Lower leg skin (tissue), 4 donors: Measurements from ENCODE around the gene FBXO46. TPM values are rescaled to one million over a fixed set of nuclear protein-coding genes. Genes with fewer than 3 reads are reported as not detected.
"Not testable (repeated sequence)": the region's sequence is repeated elsewhere in the genome, so short reads cannot be mapped to it uniquely, and the experiment has no call there.

Source experiments
- DNase-seq, 2 donors: peaks; one replicate each; pipeline ENCODE4 v3.0.0-alpha.2; 2019; ENCODE audit warnings: low spot score in 2 of 2
- H3K4me3 ChIP-seq: fragments of 200-600 bp; sonication (generic); 2 replicates; pipeline ENCODE4 v1.5.1; 2017; ENCODE audit warnings: mild to moderate bottlenecking, low read depth; ENCODE audit not compliant: poor library complexity, severe bottlenecking
- CTCF ChIP-seq, 3 donors: fragments of 450-650 bp; IDR thresholded peaks; one replicate each; pipeline ENCODE4 v1.5.1; 2016; ENCODE audit warnings: antibody characterized with exemption in 3 of 3, mild to moderate bottlenecking in 3 of 3, moderate library complexity in 2 of 3
- POLR2A ChIP-seq, 2 donors: fragments of 450-650 bp; IDR thresholded peaks; one replicate each; pipeline ENCODE4 v1.6.1; 2016 to 2017; ENCODE audit warnings: antibody characterized with exemption in 2 of 2, mild to moderate bottlenecking in 1 of 2, moderate library complexity in 1 of 2
- WGBS, 2 donors: methylation state at CpG; one replicate each; pipeline ENCODE4 v1.1.5; 2018; 5-methylcytosine and 5-hydroxymethylcytosine counted together
- intact Hi-C: fragments of 100-400 bp; cut with DNase I; formaldehyde crosslinking; loops from one replicate; pipeline ENCODE4 v1.15.0; 2023; ENCODE audit warnings: low total_unique reads
- total RNA-seq, 4 donors: library from RNA; depleted of rRNA; stranded (reverse); fragments of >200 nt; gene quantifications; one replicate each; pipeline ENCODE4 v1.1.0, GENCODE V29; 2016

FBXO46 gene
- total RNA-seq, 4 donors from 2014 or later: 22.0 to 26.7 (median 25.4) TPM

DNA sequence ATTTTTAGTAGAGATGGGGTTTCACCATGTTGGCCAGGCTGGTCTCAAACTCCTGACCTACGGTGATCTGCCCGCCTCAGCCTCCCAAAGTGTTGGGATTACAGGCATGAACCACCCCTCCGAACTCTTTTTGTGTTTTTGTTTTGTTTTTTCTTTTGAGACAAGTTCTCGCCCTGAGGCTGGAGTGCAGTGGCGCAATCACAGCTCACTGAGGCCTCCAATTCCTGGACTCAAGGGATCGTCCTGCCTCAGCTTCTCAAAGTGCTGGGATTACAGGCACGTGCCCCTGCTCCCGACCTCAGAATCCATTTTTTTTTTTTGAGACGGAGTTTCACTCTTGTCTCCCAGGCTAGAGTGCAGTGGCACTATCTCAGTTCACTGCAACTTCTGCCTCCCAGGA is 27.0 kb upstream of the FBXO46 start:
- 71 to 78% methylated on average over 9 of the region's 9 CpGs for WGBS, 2 donors
- no peak for DNase-seq
- intact Hi-C loops: loop anchor here (5.0 kb wide), 1 partner anchor 1440 kb away; no protein-coding TSS in a partner anchor
- TF ChIP-seq CTCF (IDR thresholded peaks at IDR 0.05) (no peak), POLR2A (IDR thresholded peaks at IDR 0.05) (no peak)
- H3K4me3 ChIP-seq: no peak overlapping the region

DNA sequence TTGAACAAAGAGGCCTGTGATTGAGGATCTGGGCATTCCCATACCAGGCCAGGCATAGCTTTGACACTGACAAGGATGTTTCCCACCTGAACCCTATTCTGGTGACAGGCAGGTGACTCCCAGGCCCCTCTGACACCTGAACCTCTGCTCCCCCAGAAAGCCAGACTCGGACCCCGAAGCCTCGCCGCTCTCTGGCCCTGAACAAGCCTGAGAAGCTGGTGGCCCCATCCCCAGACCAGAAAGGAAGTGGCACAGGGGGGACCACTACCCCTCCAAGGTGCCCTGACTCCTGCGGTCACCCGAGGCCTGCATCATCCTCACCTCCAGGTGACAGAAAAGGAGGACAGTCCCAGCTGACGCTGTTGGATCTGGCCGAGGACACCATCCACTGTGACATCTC is 23.6 kb upstream of the FBXO46 start:
- intact Hi-C loops: no loop called here
- DNase-seq: no peak
- WGBS, 2 donors: 90 to 94% methylated on average over 5 to 8 of the region's 8 CpGs

GRCh38 chr19:45753548-45753947 is 22.9 kb upstream of the FBXO46 start:
- TF ChIP-seq POLR2A (IDR thresholded peaks at IDR 0.05) (no peak), CTCF (IDR thresholded peaks at IDR 0.05) (no peak)
- DNase-seq: no peak
- intact Hi-C loops: no loop called here
- no peak overlapping the region for H3K4me3 ChIP-seq
- 59 to 74% methylated on average over 5 to 6 of the region's 6 CpGs for WGBS, 2 donors

More for the DNA sequence above, 23.6 kb upstream of the FBXO46 start:
- TF ChIP-seq POLR2A (IDR thresholded peaks at IDR 0.05) (no peak), CTCF (IDR thresholded peaks at IDR 0.05) (no peak)
- H3K4me3 ChIP-seq: no peak overlapping the region

DNA sequence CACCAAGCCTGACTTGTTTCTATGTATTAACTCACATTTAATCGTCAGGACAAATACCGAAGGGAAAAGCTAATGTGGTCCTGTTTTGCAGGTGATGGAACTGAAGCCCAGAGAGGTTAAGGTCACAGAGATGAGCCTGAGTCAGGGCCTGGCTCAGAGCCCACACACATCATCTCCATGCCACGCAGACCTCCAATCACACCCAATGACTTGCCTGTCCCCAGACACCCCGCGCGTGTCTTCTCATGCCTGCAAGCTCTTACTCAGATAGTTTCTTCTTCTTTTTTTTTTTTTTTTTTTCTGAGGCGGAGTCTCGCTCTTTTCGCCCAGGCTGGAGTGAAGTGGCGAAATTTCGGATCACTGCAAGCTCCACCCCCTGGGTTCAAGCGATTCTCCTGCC is 21.9 kb upstream of the FBXO46 start:
- 67 to 80% methylated on average over 12 of the region's 12 CpGs for WGBS, 2 donors
- TF ChIP-seq CTCF (IDR thresholded peaks at IDR 0.05) (no peak), POLR2A (IDR thresholded peaks at IDR 0.05) (no peak)
- intact Hi-C loops: no loop called here

DNA sequence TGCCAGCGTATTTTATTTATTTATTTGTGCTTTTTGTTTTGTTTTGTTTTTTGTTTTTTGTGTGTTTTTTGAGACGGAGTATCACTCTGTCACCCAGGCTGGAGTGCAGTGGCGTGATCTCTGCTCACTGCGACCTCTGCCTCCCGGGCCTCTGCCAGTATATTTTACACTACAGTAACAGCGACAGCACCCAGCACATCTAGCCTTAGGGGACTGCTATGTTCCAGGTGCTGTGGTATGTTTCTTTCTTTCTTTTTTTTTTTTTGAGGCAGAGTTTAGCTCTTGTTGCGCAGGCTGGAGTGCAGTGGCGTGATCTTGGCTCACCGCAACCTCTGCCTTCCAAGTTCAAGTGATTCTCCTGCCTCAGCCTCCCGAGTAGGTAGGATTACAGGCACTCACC is 20.8 kb upstream of the FBXO46 start:
- H3K4me3 ChIP-seq, DNase-seq, intact Hi-C loops: not testable (repeated sequence)
- 86 to 87% methylated on average over 10 of the region's 10 CpGs for WGBS, 2 donors

More for the DNA sequence above, 21.9 kb upstream of the FBXO46 start:
- H3K4me3 ChIP-seq: no peak overlapping the region
- no peak for DNase-seq

- no peak overlapping the region for H3K4me3 ChIP-seq
- TF ChIP-seq CTCF (IDR thresholded peaks at IDR 0.05) (no peak), POLR2A (IDR thresholded peaks at IDR 0.05) (no peak)
- WGBS, 2 donors: 77 to 84% methylated on average over 5 of the region's 5 CpGs
- intact Hi-C loops: no loop called here
- no peak for DNase-seq
Observed at GRCh38 chr19:45747513-45747912, 16.8 kb upstream of the FBXO46 start.
